ENCODE data around the gene SLC5A5.

SLC5A5 gene

DNA sequence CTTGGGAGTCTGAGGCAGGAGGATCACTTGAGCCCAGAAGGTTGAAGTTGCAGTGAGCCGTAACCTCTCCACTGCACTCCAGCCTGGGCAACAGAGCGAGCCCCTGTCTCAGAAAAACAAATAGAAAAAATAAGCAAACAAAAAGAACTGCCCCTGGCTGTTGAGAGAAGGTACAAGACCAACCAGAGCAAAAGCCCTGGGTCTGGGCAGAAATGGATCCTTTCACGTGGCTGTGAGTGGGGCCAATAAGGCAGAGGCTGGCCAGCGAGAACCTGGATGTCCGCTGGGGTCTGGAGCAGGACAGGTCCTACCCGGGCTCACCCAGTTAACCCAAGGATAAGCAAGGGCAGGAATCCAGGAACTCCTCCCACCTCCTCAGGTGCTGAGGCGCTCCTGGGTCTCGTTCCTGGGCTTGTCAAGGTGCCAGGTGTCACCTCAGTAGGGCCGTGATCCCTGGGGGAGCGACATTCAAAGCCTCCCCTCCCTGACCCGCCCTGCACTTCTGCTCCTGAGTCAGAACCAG lies 4.7 kb upstream of the SLC5A5 start:
- no peak overlapping the region for H3K4me3 ChIP-seq (ENCODE audit: low read depth, low read length)
- no peak for DNase-seq (ENCODE audit: low read depth, low spot score)
- ChIA-PET POLR2A (no interaction called here), CTCF (interaction anchor here (2.7 to 6.4 kb wide), 2 partner anchors 65 to 70 kb away, joined by 10 to 157 read pairs; partner anchors contain the start of gene CCDC124)
- TF ChIP-seq CTCF (IDR thresholded peaks at IDR 0.05; ENCODE audit: insufficient read depth, low read length, missing control alignments), result no peak

DNA sequence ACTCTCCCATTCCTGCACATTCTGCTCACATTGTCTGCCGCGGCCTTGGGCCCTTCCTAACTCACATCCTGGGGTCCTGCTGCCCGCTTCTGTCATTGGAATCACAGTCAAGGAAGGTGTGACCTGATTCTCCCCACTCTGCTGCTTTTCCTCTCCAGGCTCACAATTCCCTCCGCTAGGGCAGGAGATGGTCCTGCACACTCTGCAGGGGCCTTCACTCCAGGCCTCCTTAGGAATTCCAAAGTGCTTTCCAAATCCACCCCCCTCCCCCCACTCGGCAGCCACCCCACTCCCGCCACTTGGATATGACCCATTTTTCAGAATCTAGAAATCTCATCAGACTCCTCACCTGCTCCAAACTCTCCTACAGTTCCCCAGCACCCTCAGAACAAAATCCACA lies 3.1 kb upstream of the SLC5A5 start:
- H3K4me3 ChIP-seq (ENCODE audit: low read depth, low read length), result no peak overlapping the region
- ChIA-PET POLR2A (no interaction called here), CTCF (interaction anchor here (0.7 to 6.4 kb wide), 6 partner anchors 9 to 130 kb away, joined by 3 to 157 read pairs (median 12); partner anchors contain the start of genes CCDC124 and RPL18A)
- no peak for TF ChIP-seq CTCF (IDR thresholded peaks at IDR 0.05; ENCODE audit: insufficient read depth, low read length, missing control alignments)
- no peak for DNase-seq (ENCODE audit: low read depth, low spot score)

DNA sequence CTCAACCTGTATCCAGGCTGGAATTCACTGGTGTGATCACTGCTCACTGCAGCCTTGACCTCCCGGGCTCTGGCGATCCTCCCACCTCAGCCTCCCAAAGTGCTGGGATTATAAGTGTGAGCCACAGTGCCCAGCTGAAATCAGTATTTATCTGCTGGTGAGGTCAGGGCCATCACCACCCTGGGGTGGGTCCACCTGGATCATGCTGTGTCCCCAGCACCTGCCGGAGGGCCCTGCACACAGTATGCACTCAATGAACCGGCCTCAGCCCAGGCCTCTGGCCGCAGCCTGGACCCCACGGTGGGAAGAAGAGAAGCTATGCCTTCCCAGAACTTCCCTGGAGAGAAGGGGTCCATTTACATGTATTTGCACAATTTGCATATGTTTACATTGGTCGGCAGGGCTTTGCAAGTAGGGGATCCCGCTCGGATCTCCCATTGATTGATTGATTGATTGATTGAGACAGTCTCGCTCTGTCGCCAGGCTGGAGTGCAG lies 2.6 kb upstream of the SLC5A5 start:
- no peak for TF ChIP-seq CTCF (IDR thresholded peaks at IDR 0.05; ENCODE audit: insufficient read depth, low read length, missing control alignments)
- H3K4me3 ChIP-seq (ENCODE audit: low read depth, low read length), result no peak overlapping the region
- POLR2A ChIA-PET, result interaction anchor here (1.5 kb wide), 1 partner anchor 9 kb away, joined by 4 read pairs; the partner anchor contains the start of gene RPL18A
- DNase-seq (ENCODE audit: low read depth, low spot score), result no peak
- CTCF ChIA-PET, result interaction anchor here (1.7 to 6.4 kb wide), 6 partner anchors 9 to 127 kb away, joined by 4 to 157 read pairs (median 31); partner anchors contain the start of genes CCDC124 and RPL18A

GRCh38 chr19:17871032-17871877 lies 490 bp upstream of the SLC5A5 start:
- no peak for TF ChIP-seq CTCF (IDR thresholded peaks at IDR 0.05; ENCODE audit: insufficient read depth, low read length, missing control alignments)
- DNase-seq (ENCODE audit: low read depth, low spot score), result no peak
- ChIA-PET CTCF (interaction anchor here (0.6 to 6.4 kb wide), 15 partner anchors 8 to 138 kb away, joined by 3 to 157 read pairs (median 9); partner anchors contain the start of genes ARRDC2, CCDC124 and RPL18A), POLR2A (no interaction called here)
- H3K4me3 ChIP-seq (ENCODE audit: low read depth, low read length), result no peak overlapping the region

DNA sequence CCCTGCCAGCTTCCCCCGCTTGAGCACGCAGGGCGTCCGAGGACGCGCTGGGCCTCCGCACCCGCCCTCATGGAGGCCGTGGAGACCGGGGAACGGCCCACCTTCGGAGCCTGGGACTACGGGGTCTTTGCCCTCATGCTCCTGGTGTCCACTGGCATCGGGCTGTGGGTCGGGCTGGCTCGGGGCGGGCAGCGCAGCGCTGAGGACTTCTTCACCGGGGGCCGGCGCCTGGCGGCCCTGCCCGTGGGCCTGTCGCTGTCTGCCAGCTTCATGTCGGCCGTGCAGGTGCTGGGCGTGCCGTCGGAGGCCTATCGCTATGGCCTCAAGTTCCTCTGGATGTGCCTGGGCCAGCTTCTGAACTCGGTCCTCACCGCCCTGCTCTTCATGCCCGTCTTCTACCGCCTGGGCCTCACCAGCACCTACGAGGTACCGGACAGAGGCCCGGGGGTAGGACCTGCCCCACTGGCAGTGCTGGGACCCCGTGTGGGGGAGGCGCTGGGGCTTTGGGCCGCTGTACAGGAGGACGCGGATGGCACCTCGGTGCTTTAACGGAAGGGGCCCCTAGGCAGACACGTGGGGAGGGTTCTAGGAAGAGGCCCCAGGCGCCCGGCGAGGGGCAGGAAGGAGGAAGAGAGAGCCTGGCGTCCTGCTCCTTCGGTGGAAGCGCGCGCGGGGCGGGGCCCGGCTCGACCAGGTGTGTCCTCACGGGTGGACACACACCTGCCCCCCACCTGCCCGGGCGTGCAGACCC lies 681 bp downstream of the SLC5A5 start:
- POLR2A ChIA-PET, result no interaction called here
- CTCF ChIA-PET, result interaction anchor here (0.6 to 6.4 kb wide), 9 partner anchors 7 to 128 kb away, joined by 3 to 157 read pairs (median 18); partner anchors contain the start of genes CCDC124 and RPL18A
- no peak for TF ChIP-seq CTCF (IDR thresholded peaks at IDR 0.05; ENCODE audit: insufficient read depth, low read length, missing control alignments)
- no peak for DNase-seq (ENCODE audit: low read depth, low spot score)
- H3K4me3 ChIP-seq (ENCODE audit: low read depth, low read length), result no peak overlapping the region
